Large intestine (tissue), 3 donors: ENCODE data around the gene CCSER1. TPM values are rescaled to one million over a fixed set of nuclear protein-coding genes. Genes with fewer than 3 reads are reported as not detected.
"Not testable (repeated sequence)": the region's sequence is repeated elsewhere in the genome, so short reads cannot be mapped to it uniquely, and the experiment has no call there.

ENCODE experiments used
- DNase-seq, 2 donors: peaks; one replicate each; pipeline versions ENCODE4 v3.0.0 to v3.0.0-alpha.2; 2013
- H3K27ac ChIP-seq: one replicate; pipeline ENCODE4 v1.5.1; 2013; ENCODE audit warnings: low read length
- H3K27me3 ChIP-seq: 2 replicates; pipeline ENCODE4 v1.6.1; 2013; ENCODE audit warnings: low read length; ENCODE audit not compliant: control insufficient read depth, insufficient read depth
- H3K36me3 ChIP-seq: 2 replicates; pipeline ENCODE4 v1.6.1; 2013; ENCODE audit warnings: low read length; ENCODE audit not compliant: control insufficient read depth, insufficient read depth
- H3K4me1 ChIP-seq: one replicate; pipeline ENCODE4 v1.6.1; 2013; ENCODE audit warnings: low read length; ENCODE audit not compliant: control insufficient read depth, insufficient read depth
- H3K4me3 ChIP-seq: one replicate; pipeline ENCODE4 v1.5.1; 2013; ENCODE audit warnings: low read length
- H3K9me3 ChIP-seq: one replicate; pipeline ENCODE4 v1.6.1; 2013; ENCODE audit warnings: mild to moderate bottlenecking, low read depth, low read length, moderate library complexity; ENCODE audit not compliant: control insufficient read depth
- WGBS: methylation state at CpG from one replicate; pipeline ENCODE4 v1.1.5; 2013; ENCODE audit warnings: low lambda C conversion rate; ENCODE audit not compliant: insufficient coverage; 5-methylcytosine and 5-hydroxymethylcytosine counted together
- polyA plus RNA-seq: library from polyadenylated mRNA; unstranded; fragments of 120-200 nt; gene quantifications from one replicate; pipeline ENCODE4 v1.2.1, GENCODE V29; 2013

The CCSER1 gene
- polyA plus RNA-seq, 1 donor, result 9.5 TPM

DNA sequence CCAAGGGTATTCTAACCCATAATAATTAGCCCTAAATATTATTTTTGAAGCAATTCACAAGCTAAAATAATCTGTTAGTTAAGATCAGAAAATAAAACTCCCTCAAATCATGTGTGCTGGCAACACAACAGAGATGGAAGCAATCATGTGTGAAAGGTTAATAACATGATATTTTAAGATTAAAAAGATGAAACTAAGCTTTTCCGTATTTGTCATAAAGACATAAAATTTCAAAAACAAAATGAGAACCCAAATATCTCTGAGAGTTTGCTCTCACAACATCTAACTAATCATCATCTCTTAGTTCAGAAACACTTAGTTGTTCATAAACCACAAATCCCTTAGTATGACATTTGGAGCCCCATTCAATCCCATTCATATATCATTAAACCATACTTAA is 749.1 kb downstream of the CCSER1 start:
- Histone ChIP-seq H3K4me3 (no peak overlapping the region), H3K9me3 (no peaks in the 10 kb centered on the region), H3K27ac (no peak overlapping the region), H3K27me3 (no peaks in the 10 kb centered on the region), H3K4me1 (no peaks in the 10 kb centered on the region), H3K36me3 (no peaks in the 10 kb centered on the region)
- 100% methylated on average over 1 of the region's 1 CpG for WGBS
- DNase-seq, result no peak

DNA sequence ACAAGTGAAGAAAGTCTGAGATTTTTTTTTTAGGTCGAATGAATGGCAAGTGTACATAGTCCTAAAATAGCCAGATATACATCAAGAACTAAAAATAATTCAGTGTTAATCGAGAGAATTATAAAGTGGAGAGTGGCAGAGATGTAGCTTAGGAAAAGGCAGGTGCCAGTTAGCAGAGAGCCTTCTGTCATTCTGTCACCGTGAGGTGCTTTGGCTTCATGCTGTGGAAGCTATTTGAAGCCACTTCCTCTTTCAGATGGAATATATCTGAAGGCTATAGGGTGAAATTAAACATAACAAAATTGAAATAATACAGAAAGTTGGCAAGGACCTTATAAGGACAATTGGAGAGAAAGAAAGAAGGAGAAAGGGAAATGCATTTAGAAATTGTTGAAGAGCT is 756.3 kb downstream of the CCSER1 start:
- DNase-seq, result no peak
- Histone ChIP-seq H3K27me3 (no peaks in the 10 kb centered on the region), H3K36me3 (no peaks in the 10 kb centered on the region), H3K4me3 (no peak overlapping the region), H3K27ac (no peak overlapping the region), H3K9me3 (no peaks in the 10 kb centered on the region), H3K4me1 (no peaks in the 10 kb centered on the region)
- WGBS, result 90% methylated on average over 2 of the region's 3 CpGs

GRCh38 chr4:90888571-90888970 is 761.4 kb downstream of the CCSER1 start:
- no peak overlapping the region for H3K27ac ChIP-seq
- 92% methylated on average over 2 of the region's 2 CpGs for WGBS
- no peak overlapping the region for H3K4me3 ChIP-seq
- H3K36me3 ChIP-seq, result no peaks in the 10 kb centered on the region
- no peak for DNase-seq
- H3K9me3 ChIP-seq, result no peaks in the 10 kb centered on the region
- no peaks in the 10 kb centered on the region for H3K4me1 ChIP-seq
- H3K27me3 ChIP-seq, result no peaks in the 10 kb centered on the region

GRCh38 chr4:90889171-90889570 is 762.0 kb downstream of the CCSER1 start:
- WGBS, result 100% methylated on average over 2 of the region's 2 CpGs
- DNase-seq, result no peak
- H3K4me1 ChIP-seq, result no peaks in the 10 kb centered on the region
- H3K27ac ChIP-seq, result no peak overlapping the region
- no peak overlapping the region for H3K4me3 ChIP-seq
- H3K27me3 ChIP-seq, result no peaks in the 10 kb centered on the region
- H3K9me3 ChIP-seq, result no peaks in the 10 kb centered on the region
- no peaks in the 10 kb centered on the region for H3K36me3 ChIP-seq

- no CpG with 5 or more reads among the region's 1 CpG for WGBS
- not testable (repeated sequence) for DNase-seq, H3K27ac ChIP-seq, H3K27me3 ChIP-seq, H3K36me3 ChIP-seq, H3K4me3 ChIP-seq, H3K4me1 ChIP-seq
- peaks cover 14% of the 10 kb centered on the region for H3K9me3 ChIP-seq
Measured at GRCh38 chr4:90903413-90903812, 776.2 kb downstream of the CCSER1 start.

DNA sequence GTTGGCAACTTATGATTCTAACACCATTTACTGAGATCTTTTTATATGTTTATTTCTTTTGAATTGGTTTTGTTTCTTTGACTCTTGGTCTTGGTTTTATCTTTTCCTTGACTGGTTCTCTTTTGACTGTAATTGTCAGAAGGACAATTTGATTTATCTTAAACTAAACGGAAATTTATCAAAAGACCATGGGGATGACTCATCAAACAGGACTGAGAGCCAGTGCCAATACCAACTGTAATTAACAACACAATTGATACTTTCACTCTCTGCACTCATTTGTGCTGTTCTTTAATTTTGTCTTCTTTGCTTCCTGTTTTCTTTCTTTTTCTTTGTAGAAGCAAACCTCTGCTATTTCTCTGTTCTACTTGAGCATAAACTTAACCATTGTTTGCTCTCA is 776.8 kb downstream of the CCSER1 start:
- WGBS, result no CpG with 5 or more reads among the region's 1 CpG
- Histone ChIP-seq H3K4me1 (no peaks in the 10 kb centered on the region), H3K9me3 (peaks cover 14% of the 10 kb centered on the region), H3K4me3 (no peak overlapping the region), H3K27me3 (no peaks in the 10 kb centered on the region), H3K36me3 (no peaks in the 10 kb centered on the region), H3K27ac (no peak overlapping the region)
- DNase-seq, result no peak

DNA sequence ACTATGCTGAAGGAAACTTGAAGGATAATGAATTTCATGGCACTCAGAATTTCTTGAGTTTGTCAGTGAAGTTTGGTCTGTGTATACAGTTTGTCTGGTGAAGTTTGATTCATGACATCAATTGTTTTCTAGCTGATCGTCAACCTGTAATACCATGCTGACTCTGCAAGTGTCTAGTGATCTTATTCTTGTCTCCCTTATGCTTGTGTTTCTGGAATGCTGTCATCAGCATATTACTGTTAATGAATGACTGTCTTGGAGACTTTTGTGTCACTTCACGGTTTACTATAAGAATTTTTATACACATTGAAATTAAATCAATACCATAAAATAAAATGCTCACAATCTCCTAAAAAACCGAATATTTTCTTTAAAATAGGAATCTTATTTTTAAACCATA is 779.0 kb downstream of the CCSER1 start:
- WGBS, result 78% methylated on average over 1 of the region's 3 CpGs
- Histone ChIP-seq H3K36me3 (no peaks in the 10 kb centered on the region), H3K4me3 (no peak overlapping the region), H3K4me1 (no peaks in the 10 kb centered on the region), H3K27me3 (no peaks in the 10 kb centered on the region), H3K27ac (no peak overlapping the region), H3K9me3 (peaks cover 10% of the 10 kb centered on the region)
- DNase-seq, result no peak

GRCh38 chr4:90911724-90912434 is 784.7 kb downstream of the CCSER1 start:
- WGBS, result no CpG with 5 or more reads among the region's 17 CpGs

GRCh38 chr4:90922174-90922573 is 795.0 kb downstream of the CCSER1 start:
- WGBS, result 100% methylated on average over 1 of the region's 2 CpGs

More at GRCh38 chr4:90911724-90912434, 784.7 kb downstream of the CCSER1 start:
- not testable (repeated sequence) for DNase-seq, H3K27ac ChIP-seq, H3K36me3 ChIP-seq, H3K9me3 ChIP-seq, H3K27me3 ChIP-seq, H3K4me1 ChIP-seq, H3K4me3 ChIP-seq

GRCh38 chr4:90926957-90927356 is 799.8 kb downstream of the CCSER1 start:
- Histone ChIP-seq H3K27me3 (no peaks in the 10 kb centered on the region), H3K4me1 (no peaks in the 10 kb centered on the region), H3K27ac (no peak overlapping the region), H3K4me3 (no peak overlapping the region), H3K36me3 (no peaks in the 10 kb centered on the region), H3K9me3 (no peaks in the 10 kb centered on the region)
- no peak for DNase-seq

More at GRCh38 chr4:90922174-90922573, 795.0 kb downstream of the CCSER1 start:
- Histone ChIP-seq H3K9me3 (no peaks in the 10 kb centered on the region), H3K4me3 (no peak overlapping the region), H3K27me3 (no peaks in the 10 kb centered on the region), H3K4me1 (no peaks in the 10 kb centered on the region), H3K36me3 (no peaks in the 10 kb centered on the region), H3K27ac (no peak overlapping the region)
- DNase-seq, result no peak

- Histone ChIP-seq H3K27me3 (no peaks in the 10 kb centered on the region), H3K27ac (no peak overlapping the region), H3K9me3 (peaks cover 3% of the 10 kb centered on the region), H3K4me1 (no peaks in the 10 kb centered on the region), H3K4me3 (no peak overlapping the region), H3K36me3 (no peaks in the 10 kb centered on the region)
- DNase-seq, result no peak
- 95% methylated on average over 2 of the region's 6 CpGs for WGBS
Measured at GRCh38 chr4:90943311-90943710, 816.1 kb downstream of the CCSER1 start.
